Mesendoderm (in vitro differentiated cells): ENCODE results near the gene HSF2.

Experiments used
- DNase-seq: peaks from one replicate; pipeline ENCODE4 v3.0.0; 2013
- H2AK5ac ChIP-seq: 2 replicates; pipeline ENCODE4 v1.6.1; 2013; ENCODE audit warnings: low read length, inconsistent platforms
- H2BK120ac ChIP-seq: 2 replicates; pipeline ENCODE4 v1.6.1; 2013; ENCODE audit warnings: low read depth, mild to moderate bottlenecking, low read length, moderate library complexity, mixed read lengths
- H2BK15ac ChIP-seq: replicated peaks from 2 replicates; pipeline ENCODE4 v1.6.1; 2013; ENCODE audit warnings: low read depth, mild to moderate bottlenecking, moderate library complexity
- H2BK5ac ChIP-seq: 2 replicates; pipeline ENCODE4 v1.6.1; 2013; ENCODE audit warnings: low read length, inconsistent platforms
- H3K18ac ChIP-seq: 2 replicates; pipeline ENCODE4 v1.6.1; 2013; ENCODE audit warnings: mild to moderate bottlenecking, low read length, mixed read lengths
- H3K23ac ChIP-seq: one replicate; pipeline ENCODE4 v1.6.1; 2013; ENCODE audit warnings: low read length
- H3K27ac ChIP-seq: 2 replicates; pipeline ENCODE4 v1.5.1; 2013; ENCODE audit warnings: low read depth, mild to moderate bottlenecking, inconsistent platforms, low read length, moderate library complexity
- H3K27me3 ChIP-seq: 2 replicates; pipeline ENCODE4 v1.6.1; 2013; ENCODE audit warnings: low read length, control low read depth, mild to moderate bottlenecking, inconsistent platforms; ENCODE audit not compliant: insufficient read depth, poor library complexity
- H3K36me3 ChIP-seq: 2 replicates; pipeline ENCODE4 v1.6.1; 2013; ENCODE audit warnings: low read length, inconsistent platforms; ENCODE audit not compliant: control insufficient read depth, insufficient read depth
- H3K4ac ChIP-seq: one replicate; pipeline ENCODE4 v1.6.1; 2013; ENCODE audit warnings: low read depth, mild to moderate bottlenecking, low read length, moderate library complexity
- H3K4me1 ChIP-seq: 2 replicates; pipeline ENCODE4 v1.6.1; 2013; ENCODE audit warnings: low read depth, low read length, inconsistent platforms; ENCODE audit not compliant: control insufficient read depth
- H3K4me2 ChIP-seq: 2 replicates; pipeline ENCODE4 v1.6.1; 2013; ENCODE audit warnings: low read length
- H3K4me3 ChIP-seq: 2 replicates; pipeline ENCODE4 v1.5.1; 2013; ENCODE audit warnings: mild to moderate bottlenecking, low read length
- H3K56ac ChIP-seq: one replicate; pipeline ENCODE4 v1.6.1; 2013; ENCODE audit warnings: low read length
- H3K79me1 ChIP-seq: 2 replicates; pipeline ENCODE4 v1.6.1; 2013; ENCODE audit warnings: low read length, inconsistent platforms
- H3K79me2 ChIP-seq: 2 replicates; pipeline ENCODE4 v1.6.1; 2013; ENCODE audit warnings: mild to moderate bottlenecking, low read length; ENCODE audit not compliant: control insufficient read depth, insufficient read depth
- H3K9ac ChIP-seq: 2 replicates; pipeline ENCODE4 v1.6.1; 2013; ENCODE audit warnings: low read length, inconsistent platforms
- H4K5ac ChIP-seq: one replicate; pipeline ENCODE4 v1.6.1; 2013; ENCODE audit warnings: low read length
- H4K8ac ChIP-seq: one replicate; pipeline ENCODE4 v1.6.1; 2013; ENCODE audit warnings: low read depth, mild to moderate bottlenecking, control low read depth, low read length, moderate library complexity
- WGBS: extraction: QIAGEN DNeasy Blood & Tissue Kit; methylation state at CpG from one replicate; pipeline ENCODE4 v1.1.7; 2013; ENCODE audit warnings: low lambda C conversion rate, missing lambda C conversion rate; ENCODE audit not compliant: insufficient coverage; ENCODE audit errors: extremely low coverage; 5-methylcytosine and 5-hydroxymethylcytosine counted together

Gene HSF2

DNA sequence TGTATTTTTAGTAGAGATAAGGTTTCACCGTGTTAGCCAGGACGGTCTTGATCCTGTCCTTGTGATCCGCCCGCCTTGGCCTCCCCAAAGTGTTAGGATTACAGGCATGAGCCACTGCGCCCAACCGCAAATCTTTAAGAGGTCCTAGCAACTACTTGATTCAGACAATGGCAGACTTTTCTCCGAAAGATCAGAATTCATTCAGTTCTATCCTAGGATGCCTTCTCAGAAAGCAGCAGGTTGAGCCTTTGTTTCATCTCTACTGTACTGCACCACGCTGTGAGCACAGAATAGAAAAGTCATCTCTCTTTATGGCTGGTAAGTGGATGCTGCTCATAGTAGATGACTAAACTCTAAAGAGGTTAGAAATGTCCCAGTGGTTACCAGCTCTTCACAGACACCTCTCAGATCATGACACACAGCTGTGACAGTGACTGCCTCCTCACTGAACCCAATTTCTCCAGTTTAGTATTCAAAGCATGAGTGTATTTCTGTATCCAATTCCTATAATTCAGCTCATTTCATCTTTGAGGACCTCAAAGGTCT, 6.0 kb upstream of the HSF2 start:
- no peaks in the 10 kb centered on the region for H3K79me1 ChIP-seq
- H3K23ac ChIP-seq = no peak overlapping the region
- H4K8ac ChIP-seq = no peak overlapping the region
- no peak overlapping the region for H2BK5ac ChIP-seq
- no peak overlapping the region for H2BK120ac ChIP-seq
- H3K56ac ChIP-seq = no peak overlapping the region
- no peak overlapping the region for H3K27ac ChIP-seq
- H3K18ac ChIP-seq = no peak overlapping the region
- no CpG with 5 or more reads among the region's 8 CpGs for WGBS
- H3K4ac ChIP-seq = no peak overlapping the region
- H3K4me2 ChIP-seq = no peak overlapping the region
- H3K79me2 ChIP-seq = no peaks in the 10 kb centered on the region
- no peak overlapping the region for H3K4me3 ChIP-seq
- no peak overlapping the region for H3K9ac ChIP-seq
- H3K4me1 ChIP-seq = no peaks in the 10 kb centered on the region
- no peak overlapping the region for H4K5ac ChIP-seq
- peaks cover 39% of the 10 kb centered on the region for H3K27me3 ChIP-seq
- H2AK5ac ChIP-seq = no peak overlapping the region
- DNase-seq = peak; percentile 14
- H2BK15ac ChIP-seq = no peak overlapping the region
- no peaks in the 10 kb centered on the region for H3K36me3 ChIP-seq

DNA sequence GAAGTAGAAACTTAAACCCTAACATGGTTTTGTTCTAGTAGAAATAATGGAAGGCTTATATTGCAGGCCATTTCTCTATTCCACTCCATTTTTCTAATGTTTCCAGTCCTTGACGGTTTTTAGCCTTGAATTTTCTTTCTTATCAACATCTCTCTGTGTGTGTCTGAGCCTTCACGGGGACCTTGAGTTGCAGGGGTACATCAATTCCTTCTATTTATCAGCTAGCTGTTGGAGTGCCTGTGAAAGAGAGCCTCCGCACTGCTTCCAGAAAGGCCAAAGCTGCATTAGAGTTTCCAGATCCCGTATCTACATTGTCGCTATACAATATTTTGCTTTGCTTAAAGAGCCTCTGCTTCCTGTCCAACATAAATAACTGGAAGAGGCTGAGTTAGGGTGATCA, 5.4 kb upstream of the HSF2 start:
- Histone ChIP-seq H3K4me2 (no peak overlapping the region), H3K23ac (no peak overlapping the region), H2BK120ac (no peak overlapping the region), H4K8ac (no peak overlapping the region), H3K4me1 (no peaks in the 10 kb centered on the region), H3K4ac (no peak overlapping the region), H3K4me3 (no peak overlapping the region), H3K27ac (no peak overlapping the region), H3K9ac (no peak overlapping the region), H3K36me3 (no peaks in the 10 kb centered on the region), H3K18ac (no peak overlapping the region), H2BK5ac (no peak overlapping the region), H4K5ac (no peak overlapping the region), H3K27me3 (peaks cover 35% of the 10 kb centered on the region), H2AK5ac (no peak overlapping the region), H3K79me2 (no peaks in the 10 kb centered on the region), H3K56ac (no peak overlapping the region), H2BK15ac (no peak overlapping the region), H3K79me1 (no peaks in the 10 kb centered on the region)
- no CpG with 5 or more reads among the region's 5 CpGs for WGBS
- no peak for DNase-seq

DNA sequence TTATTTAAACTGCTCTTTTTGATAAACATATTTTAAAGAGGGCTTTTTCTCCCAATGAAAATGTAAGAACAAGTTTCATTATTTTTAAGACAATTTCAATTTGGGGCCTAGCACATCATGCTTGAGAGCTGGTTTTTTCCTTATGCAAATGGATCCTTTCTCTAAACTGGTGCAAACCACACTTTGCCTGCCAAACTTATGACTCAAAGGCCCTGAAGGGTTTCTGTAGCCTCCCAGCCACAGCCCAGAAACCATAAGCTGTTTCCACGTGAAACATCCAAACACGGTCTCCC, 451 bp upstream of the HSF2 start:
- H3K4me2 ChIP-seq = peak overlapping the region; percentile 50
- no peak overlapping the region for H2BK120ac ChIP-seq
- DNase-seq = no peak
- peaks cover 22% of the 10 kb centered on the region for H3K27me3 ChIP-seq
- no peak overlapping the region for H3K4me3 ChIP-seq
- peaks cover 7% of the 10 kb centered on the region for H3K79me2 ChIP-seq
- H3K4ac ChIP-seq = no peak overlapping the region
- H3K79me1 ChIP-seq = peaks cover 4% of the 10 kb centered on the region
- no peaks in the 10 kb centered on the region for H3K36me3 ChIP-seq
- peak overlapping the region; percentile 67 for H3K9ac ChIP-seq
- no peak overlapping the region for H4K8ac ChIP-seq
- H3K56ac ChIP-seq = peak overlapping the region; percentile 69
- H3K4me1 ChIP-seq = peaks cover 2% of the 10 kb centered on the region
- no CpG with 5 or more reads among the region's 2 CpGs for WGBS
- peak overlapping the region; percentile 85 for H4K5ac ChIP-seq
- no peak overlapping the region for H3K23ac ChIP-seq
- H2BK15ac ChIP-seq = no peak overlapping the region
- no peak overlapping the region for H3K18ac ChIP-seq
- H2BK5ac ChIP-seq = no peak overlapping the region
- no peak overlapping the region for H3K27ac ChIP-seq
- H2AK5ac ChIP-seq = no peak overlapping the region

DNA sequence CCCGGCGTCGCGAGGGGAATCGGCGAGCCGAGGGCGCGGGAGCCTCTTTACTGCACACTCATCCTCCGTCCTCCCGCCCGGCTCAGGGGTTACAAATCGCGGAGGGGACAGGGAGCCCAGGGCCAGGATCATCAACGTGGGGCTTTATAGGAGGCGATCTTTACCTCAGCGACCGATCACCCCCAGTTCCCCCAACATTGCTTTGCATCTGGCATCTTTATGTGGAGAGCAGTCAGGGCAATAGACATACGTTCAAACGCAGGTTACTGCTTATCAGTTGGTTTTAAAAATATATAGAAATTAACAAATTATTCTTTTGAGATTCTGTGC, 634 bp downstream of the HSF2 start:
- peaks cover 4% of the 10 kb centered on the region for H3K79me1 ChIP-seq
- H3K4me2 ChIP-seq = peak overlapping the region; percentile 53
- H3K27ac ChIP-seq = no peak overlapping the region
- WGBS = no CpG with 5 or more reads among the region's 20 CpGs
- H4K8ac ChIP-seq = no peak overlapping the region
- DNase-seq = peak; percentile 16
- peak overlapping the region; percentile 1 for H3K4ac ChIP-seq
- peak overlapping the region; percentile 78 for H3K18ac ChIP-seq
- H4K5ac ChIP-seq = no peak overlapping the region
- no peak overlapping the region for H2BK5ac ChIP-seq
- H3K56ac ChIP-seq = peak overlapping the region; percentile 98
- peaks cover 7% of the 10 kb centered on the region for H3K79me2 ChIP-seq
- H2BK120ac ChIP-seq = no peak overlapping the region
- peaks cover 2% of the 10 kb centered on the region for H3K4me1 ChIP-seq
- H2BK15ac ChIP-seq = no peak overlapping the region
- peak overlapping the region; percentile 99 for H3K4me3 ChIP-seq
- H3K23ac ChIP-seq = no peak overlapping the region
- peaks cover 12% of the 10 kb centered on the region for H3K27me3 ChIP-seq
- no peaks in the 10 kb centered on the region for H3K36me3 ChIP-seq
- no peak overlapping the region for H2AK5ac ChIP-seq
- peak overlapping the region; percentile 98 for H3K9ac ChIP-seq

GRCh38 chr6:122400462-122401089, 1.1 kb downstream of the HSF2 start:
- H4K5ac ChIP-seq = no peak overlapping the region

DNA sequence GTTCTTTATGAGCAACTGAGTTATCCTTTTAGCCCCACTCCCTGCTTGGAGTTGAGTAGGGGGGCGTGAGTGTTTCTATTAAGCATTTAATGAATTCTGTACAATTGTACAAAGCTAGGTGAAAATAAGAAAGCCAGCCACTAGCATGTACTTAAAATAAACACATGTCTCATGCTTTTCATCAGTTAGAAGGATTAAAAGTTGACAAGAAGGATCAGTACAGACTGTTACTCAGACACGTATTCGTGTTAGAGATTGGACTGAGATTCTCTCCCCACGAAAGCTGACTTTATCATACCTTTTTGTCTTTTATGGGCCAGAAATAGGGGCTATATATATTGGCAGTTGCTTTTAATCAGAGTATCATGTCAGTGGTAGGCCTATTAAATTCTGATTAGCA, 1.7 kb downstream of the HSF2 start:
- H3K4me1 ChIP-seq = peaks cover 2% of the 10 kb centered on the region
- no peak overlapping the region for H3K56ac ChIP-seq
- H3K36me3 ChIP-seq = no peaks in the 10 kb centered on the region
- H2BK5ac ChIP-seq = no peak overlapping the region
- no peak overlapping the region for H3K27ac ChIP-seq
- H3K27me3 ChIP-seq = peaks cover 8% of the 10 kb centered on the region
- H3K79me2 ChIP-seq = peaks cover 7% of the 10 kb centered on the region
- H3K4ac ChIP-seq = no peak overlapping the region
- no peak overlapping the region for H2BK15ac ChIP-seq
- no CpG with 5 or more reads among the region's 4 CpGs for WGBS
- no peak overlapping the region for H4K5ac ChIP-seq
- H3K4me3 ChIP-seq = no peak overlapping the region
- H3K23ac ChIP-seq = no peak overlapping the region
- H3K18ac ChIP-seq = no peak overlapping the region
- H2AK5ac ChIP-seq = no peak overlapping the region
- DNase-seq = no peak
- H3K79me1 ChIP-seq = peaks cover 4% of the 10 kb centered on the region
- no peak overlapping the region for H2BK120ac ChIP-seq
- H3K9ac ChIP-seq = no peak overlapping the region
- no peak overlapping the region for H3K4me2 ChIP-seq
- H4K8ac ChIP-seq = no peak overlapping the region

More at GRCh38 chr6:122400462-122401089, 1.1 kb downstream of the HSF2 start:
- peaks cover 4% of the 10 kb centered on the region for H3K79me1 ChIP-seq
- H3K4me1 ChIP-seq = peaks cover 2% of the 10 kb centered on the region
- no peak overlapping the region for H2BK120ac ChIP-seq
- H3K4ac ChIP-seq = no peak overlapping the region
- H3K27me3 ChIP-seq = peaks cover 10% of the 10 kb centered on the region
- H3K23ac ChIP-seq = no peak overlapping the region
- no peak overlapping the region for H3K18ac ChIP-seq
- H3K4me3 ChIP-seq = peak overlapping the region; percentile 13
- H4K8ac ChIP-seq = no peak overlapping the region
- no CpG with 5 or more reads among the region's 4 CpGs for WGBS
- H3K79me2 ChIP-seq = peaks cover 7% of the 10 kb centered on the region
- no peak overlapping the region for H2BK5ac ChIP-seq
- H2AK5ac ChIP-seq = no peak overlapping the region
- H2BK15ac ChIP-seq = no peak overlapping the region
- no peak overlapping the region for H3K27ac ChIP-seq
- no peaks in the 10 kb centered on the region for H3K36me3 ChIP-seq
- no peak overlapping the region for H3K56ac ChIP-seq
- no peak for DNase-seq
- peak overlapping the region; percentile 59 for H3K9ac ChIP-seq
- H3K4me2 ChIP-seq = peak overlapping the region; percentile 66
